GM12878 (cell line): ENCODE measurements around the gene CLDN7. TPM values are rescaled to one million over a fixed set of nuclear protein-coding genes. Genes with fewer than 3 reads are reported as not detected.

Experiments
- ATAC-seq: fragments of 200-7000 bp; cut with Tn5 transposase; 3 replicates; pipeline ENCODE4 v1.9.1; 2020; ENCODE audit warnings: mild to moderate bottlenecking, moderate library complexity
- BruUV-seq: library from RNA; stranded (reverse); fragments of 400-500 nt; replicated peaks from 2 replicates; lab custom pipeline; 2021; lab: Mats Ljungman, UMichigan
- CTCF ChIA-PET: fragments of 300-600 bp; sonication (Branson Sonifier 250); formaldehyde crosslinking; extraction: SDS; loops from one replicate; lab custom pipeline; 2021; ENCODE audit warnings: inconsistent platforms; lab: Yijun Ruan, JAX
- POLR2A ChIA-PET: fragments of 350-600 bp; formaldehyde crosslinking; extraction: SDS; loops from one replicate; lab custom pipeline; 2021; ENCODE audit warnings: inconsistent platforms; lab: Charles Lee
- RAD21 ChIA-PET: fragments of 300-600 bp; sonication (Branson Sonifier 250); formaldehyde crosslinking; loops from one replicate; lab custom pipeline; 2023; ENCODE audit warnings: antibody characterized with exemption; ENCODE audit not compliant: unreplicated experiment; lab: Charles Lee
- SMC1A ChIA-PET: fragments of 300-600 bp; sonication (Branson Sonifier 250); formaldehyde crosslinking; loops from one replicate; lab custom pipeline; 2023; ENCODE audit not compliant: unreplicated experiment, uncharacterized antibody; lab: Charles Lee
- DNase-seq: peaks from one replicate; pipeline ENCODE4 v3.0.0-alpha.2; 2011; ENCODE audit warnings: low read depth, low spot score
- FAIRE-seq: peaks from 3 replicates; lab custom pipeline; 2011; peaks lifted over from hg19 to GRCh38; lab: Jason Lieb, UNC
- H2AFZ ChIP-seq: 2 replicates; pipeline ENCODE4 v1.6.0; 2011; ENCODE audit warnings: low read depth, low read length, control low read depth; ENCODE audit not compliant: control insufficient read depth
- H3K27ac ChIP-seq: 2 replicates; pipeline ENCODE4 v1.5.1; 2011; ENCODE audit warnings: control low read depth; ENCODE audit not compliant: control insufficient read depth, insufficient read depth
- H3K27me3 ChIP-seq, 2 experiments: replicated peaks in 1 of 2; 2 replicates each; pipeline versions ENCODE4 v1.6.0 to v1.6.1; 2011; ENCODE audit warnings: low read length in 1 of 2; ENCODE audit not compliant: control insufficient read depth in 2 of 2, insufficient read depth in 2 of 2
- H3K36me3 ChIP-seq, 2 experiments: 2 replicates each; pipeline ENCODE4 v1.5.1; 2011; ENCODE audit warnings: low read length in 1 of 2; ENCODE audit not compliant: control insufficient read depth in 2 of 2, insufficient read depth in 2 of 2
- H3K4me1 ChIP-seq: 2 replicates; pipeline ENCODE4 v1.6.1; 2011; ENCODE audit warnings: mild to moderate bottlenecking, low read length, moderate library complexity, mixed read lengths; ENCODE audit not compliant: control insufficient read depth, insufficient read depth
- H3K4me2 ChIP-seq: 2 replicates; pipeline ENCODE4 v1.6.0; 2011; ENCODE audit warnings: control low read depth; ENCODE audit not compliant: control insufficient read depth, insufficient read depth
- H3K4me3 ChIP-seq: fragments of 200-600 bp; sonication (generic); 2 replicates; pipeline ENCODE4 v1.5.1; 2016
- H3K79me2 ChIP-seq: 2 replicates; pipeline ENCODE4 v1.6.0; 2011; ENCODE audit warnings: low read length; ENCODE audit not compliant: control insufficient read depth, insufficient read depth
- H3K9ac ChIP-seq: 2 replicates; pipeline ENCODE4 v1.8.0; 2011; ENCODE audit warnings: low read length, control low read depth, mixed read lengths; ENCODE audit not compliant: control insufficient read depth, insufficient read depth
- H3K9me3 ChIP-seq: replicated peaks from 3 replicates; pipeline ENCODE4 v1.5.1; 2011; ENCODE audit warnings: mild to moderate bottlenecking, low read length; ENCODE audit not compliant: control insufficient read depth, insufficient read depth
- H4K20me1 ChIP-seq: 2 replicates; pipeline ENCODE4 v1.6.0; 2011; ENCODE audit not compliant: control insufficient read depth, insufficient read depth
- BCL11A ChIP-seq: IDR thresholded peaks from 2 replicates; pipeline ENCODE4 v1.6.1; 2011; ENCODE audit warnings: low read depth, low read length
- BMI1 ChIP-seq: fragments of 450-650 bp; IDR thresholded peaks from 2 replicates; pipeline ENCODE4 v1.6.1; 2016; ENCODE audit warnings: mild to moderate bottlenecking, moderate library complexity, borderline replicate concordance
- CBFB ChIP-seq: IDR thresholded peaks from 2 replicates; pipeline ENCODE4 v1.6.1; 2016; ENCODE audit warnings: antibody characterized with exemption, low read depth
- EGR1 ChIP-seq, 2 experiments: IDR thresholded peaks; 1 replicate in 1 of 2; 2 replicates in 1 of 2; pipeline ENCODE4 v1.6.1; 2011 to 2012; ENCODE audit warnings: low read depth in 2 of 2, low read length in 2 of 2, borderline replicate concordance in 1 of 2, mild to moderate bottlenecking in 1 of 2, moderate library complexity in 1 of 2
- POLR2AphosphoS2 ChIP-seq: IDR thresholded peaks from 2 replicates; pipeline ENCODE4 v1.6.1; 2011; ENCODE audit warnings: low read depth, mild to moderate bottlenecking, low read length, improper control_type of control experiment, moderate library complexity
- SUZ12 ChIP-seq: fragments of 200-600 bp; sonication (generic); IDR thresholded peaks from one replicate; pipeline ENCODE4 v1.6.1; 2018; ENCODE audit warnings: antibody characterized with exemption, mild to moderate bottlenecking; ENCODE audit not compliant: unreplicated experiment
- YY1 ChIP-seq: IDR thresholded peaks from 2 replicates; pipeline ENCODE4 v1.6.1; 2011; ENCODE audit warnings: low read depth, mild to moderate bottlenecking, low read length
- ZNF24 ChIP-seq: fragments of 450-650 bp; IDR thresholded peaks from 2 replicates; pipeline ENCODE4 v1.6.1; 2017; ENCODE audit warnings: antibody characterized with exemption, mild to moderate bottlenecking
- ZNF622 ChIP-seq: fragments of 450-650 bp; IDR thresholded peaks from 2 replicates; pipeline ENCODE4 v1.6.1; 2017; ENCODE audit warnings: mild to moderate bottlenecking, inconsistent platforms
- ZSCAN29 ChIP-seq: fragments of 450-650 bp; IDR thresholded peaks from 2 replicates; pipeline ENCODE4 v1.6.1; 2017; ENCODE audit warnings: mild to moderate bottlenecking, moderate library complexity
- WGBS: methylation state at CpG from one replicate; pipeline ENCODE4 v1.1.6; 2016; ENCODE audit warnings: low lambda C conversion rate; ENCODE audit not compliant: insufficient replicate concordance, insufficient coverage; ENCODE audit errors: missing lambda C conversion rate; 5-methylcytosine and 5-hydroxymethylcytosine counted together
- in situ Hi-C: fragments of 300-500 bp; cut with MboI; formaldehyde crosslinking; loops from 9 replicates; pipeline ENCODE4 v1.14.3; 2018; ENCODE audit warnings: mixed read lengths
- intact Hi-C: fragments of 100-400 bp; cut with micrococcal nuclease; formaldehyde crosslinking; loops from one replicate; pipeline ENCODE4 v1.14.2; 2022; ENCODE audit not compliant: unreplicated experiment
- polyA plus RNA-seq, 11 experiments: library from polyadenylated mRNA; depleted of rRNA in 4 of 11; unstranded in 6 of 11; stranded (reverse) in 5 of 11; fragments of >200 nt; fragmentation: Nextera tagmentation in 4 of 11; fragmentation: Illumina TruSeq in 1 of 11; extraction: Ambion mirVana in 4 of 11; extraction: Trizol in 1 of 11; gene quantifications; 1 replicate in 1 of 11; 2 replicates in 10 of 11; pipeline versions ENCODE4 v1.2.1 to v1.2.3, GENCODE V29; 2011 to 2016; ENCODE audit warnings: inconsistent platforms in 2 of 11, missing spikeins in 2 of 11, low read depth in 1 of 11
- total RNA-seq, 4 experiments: library from RNA; depleted of rRNA in 3 of 4; stranded (reverse); fragments of >200 nt in 3 of 4; fragmentation: Illumina TruSeq in 1 of 4; extraction: Trizol in 1 of 4; gene quantifications; 2 replicates each; pipeline versions ENCODE4 v1.2.1 to v1.2.3, GENCODE V29; 2013 to 2021

CLDN7 gene
- total and polyA plus RNA-seq, 10 of the 15 experiments (the other 5 are each of a cell fraction or from before 2014, with no cell fraction given) = 0.19 to 1.3 (median 0.36) TPM; not detected in 5

- CTCF ChIA-PET = interaction anchor here (1.0 to 10.3 kb wide), 2 partner anchors 12 to 51 kb away, joined by 3 to 102 read pairs; no protein-coding TSS in a partner anchor
- POLR2A ChIA-PET = no interaction called here
- RAD21 ChIA-PET = interaction anchor here (1.7 kb wide), 1 partner anchor 10 kb away, joined by 10 read pairs; no protein-coding TSS in a partner anchor
- WGBS = 40% methylated on average over 12 of the region's 12 CpGs
- Histone ChIP-seq H3K9me3 (no peaks in the 10 kb centered on the region), H3K36me3 (no peaks in the 10 kb centered on the region), H3K27ac (no peak overlapping the region), H3K4me1 (peaks cover 8% of the 10 kb centered on the region), H4K20me1 (no peaks in the 10 kb centered on the region; the same call in none of the 2 replicates), H3K27me3 (peaks cover 0 to 1% of the 10 kb centered on the region in 2 experiments; a peak in 3 of 4 replicates), H2AFZ (no peak overlapping the region), H3K4me3 (no peak overlapping the region), H3K9ac (no peak overlapping the region), H3K4me2 (no peak overlapping the region), H3K79me2 (no peaks in the 10 kb centered on the region)
- FAIRE-seq (no peak), DNase-seq (no peak), ATAC-seq (no peak)
- no TSS peak for BruUV-seq
- in situ Hi-C loops = no loop called here
- TF ChIP-seq YY1 (no peak), SUZ12 (no peak), EGR1 (IDR thresholded peaks at IDR 0.05; ENCODE audit: borderline replicate concordance in 1 of 2, low read depth in 2 of 2, low read length in 2 of 2) (no peak), ZSCAN29 (no peak), BCL11A (no peak), CBFB (no peak), BMI1 (no peak), ZNF24 (no peak), ZNF622 (no peak), POLR2AphosphoS2 (no peak)
- intact Hi-C loops = no loop called here
- SMC1A ChIA-PET = interaction anchor here (0.6 to 2.0 kb wide), 2 partner anchors 11 to 19 kb away, joined by 3 to 12 read pairs; no protein-coding TSS in a partner anchor
Observed at GRCh38 chr17:7285679-7286078, 23.4 kb upstream of the CLDN7 start.
